Stimulated activated memory B cell treated with anti-CD40 and anti-IgM and Interleukin-4, amounts not matched to agents 10 μg/mL and 1 μg/mL and 100 μg/mL, for 72 hours (primary cell): ENCODE results near the gene TAT.

Experiments used
- ATAC-seq: fragments of 150-1000 bp; cut with Tn5 transposase; 2 replicates; pipeline ENCODE4 v1.10.0; 2021
- H3K27ac Mint-ChIP-seq: one replicate; pipeline ENCODE4 v1.8.0; 2022; ENCODE audit warnings: mild to moderate bottlenecking, mixed read lengths
- H3K27me3 Mint-ChIP-seq: one replicate; pipeline ENCODE4 v1.8.0; 2022; ENCODE audit warnings: mixed read lengths
- H3K36me3 Mint-ChIP-seq: one replicate; pipeline ENCODE4 v1.8.0; 2022; ENCODE audit warnings: mixed read lengths
- H3K4me1 Mint-ChIP-seq: one replicate; pipeline ENCODE4 v1.8.0; 2022; ENCODE audit warnings: mixed read lengths
- H3K4me3 Mint-ChIP-seq: one replicate; pipeline ENCODE4 v1.8.0; 2022; ENCODE audit warnings: mild to moderate bottlenecking, moderate library complexity, mixed read lengths
- H3K9me3 Mint-ChIP-seq: one replicate; pipeline ENCODE4 v1.8.0; 2022; ENCODE audit warnings: mixed read lengths

The TAT gene

DNA sequence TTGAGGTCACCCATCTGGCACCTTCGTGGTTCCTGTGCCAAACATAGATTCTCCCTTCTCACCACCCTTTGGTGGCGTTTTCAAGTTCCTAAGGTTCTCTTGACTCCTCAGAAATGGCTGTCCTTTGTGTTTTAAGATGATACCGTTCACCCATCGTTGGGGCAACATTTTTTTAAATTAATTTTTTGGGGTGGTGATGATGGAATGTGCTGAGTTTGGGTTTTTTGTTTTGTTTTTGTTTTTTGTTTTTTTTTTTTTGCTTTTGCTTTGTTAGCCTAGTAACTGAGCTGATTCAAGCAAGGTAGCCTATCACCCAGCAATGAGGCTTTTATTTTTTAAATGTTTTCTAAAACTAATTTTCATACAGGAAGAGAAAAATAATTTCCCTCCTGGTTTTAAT, 48.0 kb downstream of the TAT start:
- H3K4me3 Mint-ChIP-seq: no peak overlapping the region
- no peak for ATAC-seq
- peaks cover 9% of the 10 kb centered on the region for H3K4me1 Mint-ChIP-seq
- no peaks in the 10 kb centered on the region for H3K9me3 Mint-ChIP-seq
- no peaks in the 10 kb centered on the region for H3K36me3 Mint-ChIP-seq
- peaks cover 44% of the 10 kb centered on the region for H3K27me3 Mint-ChIP-seq
- no peak overlapping the region for H3K27ac Mint-ChIP-seq

DNA sequence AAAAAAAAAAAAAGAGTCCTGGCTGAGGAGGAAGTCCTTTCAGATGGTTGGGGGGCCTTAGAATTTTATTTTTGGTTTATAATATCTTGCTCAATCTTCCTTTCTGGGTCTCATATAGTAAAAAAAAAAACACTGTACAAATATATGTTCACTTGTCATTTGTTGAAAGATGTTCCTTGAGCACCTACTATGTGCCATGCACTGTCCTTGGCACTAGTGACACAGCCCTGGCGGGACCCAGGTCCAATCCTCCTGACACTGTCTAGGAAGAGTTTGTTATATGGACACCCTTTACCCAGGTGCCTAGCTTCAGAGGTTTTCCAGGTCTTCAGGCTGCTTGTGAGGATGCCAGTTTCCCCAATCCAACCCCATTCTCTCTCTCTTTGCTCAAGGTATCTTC, 48.6 kb downstream of the TAT start:
- peaks cover 44% of the 10 kb centered on the region for H3K27me3 Mint-ChIP-seq
- H3K9me3 Mint-ChIP-seq: no peaks in the 10 kb centered on the region
- no peak for ATAC-seq
- H3K36me3 Mint-ChIP-seq: no peaks in the 10 kb centered on the region
- no peak overlapping the region for H3K27ac Mint-ChIP-seq
- no peak overlapping the region for H3K4me3 Mint-ChIP-seq
- peaks cover 9% of the 10 kb centered on the region for H3K4me1 Mint-ChIP-seq

DNA sequence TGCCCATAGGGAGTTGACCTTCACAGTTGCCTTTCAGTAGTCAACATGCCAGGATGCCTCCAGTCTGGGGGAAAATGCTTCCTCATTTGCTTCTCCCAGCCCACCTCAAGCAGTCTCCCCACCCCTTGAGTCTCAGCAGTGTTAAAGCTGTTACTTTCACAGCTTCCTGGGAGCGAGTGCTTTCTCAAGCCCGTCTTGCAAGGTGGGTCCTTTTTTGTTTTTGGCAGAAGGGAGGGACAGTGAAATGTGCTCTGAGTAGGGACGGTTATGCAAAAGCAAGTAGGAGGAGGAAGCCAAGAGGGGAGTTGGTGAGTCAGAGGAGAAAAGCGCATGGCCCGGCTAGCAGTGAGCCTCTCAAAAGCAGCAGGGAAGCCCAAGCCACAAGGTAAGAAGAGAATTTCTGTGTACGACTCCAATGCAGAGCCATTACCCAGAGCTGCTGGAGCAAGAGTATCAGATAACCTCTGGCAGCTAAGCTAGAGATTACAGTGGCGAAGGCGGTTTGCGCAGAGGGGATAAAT, 50.7 kb downstream of the TAT start, which contains the start of gene CHST4:
Gene CHST4, plus strand, starts transcription at position 316 of the 521 bp plus-strand sequence. CDS start 10,252 bp downstream, outside the sequence.
- Mint-ChIP-seq H3K27ac (peak within 1 kb of the TSS; percentile 58), H3K27me3 (peaks cover 61% of the 10 kb centered on the region), H3K9me3 (no peaks in the 10 kb centered on the region), H3K4me1 (peaks cover 9% of the 10 kb centered on the region), H3K4me3 (peak within 1 kb of the TSS; percentile 54), H3K36me3 (no peaks in the 10 kb centered on the region)
- ATAC-seq: peak; percentile 58

DNA sequence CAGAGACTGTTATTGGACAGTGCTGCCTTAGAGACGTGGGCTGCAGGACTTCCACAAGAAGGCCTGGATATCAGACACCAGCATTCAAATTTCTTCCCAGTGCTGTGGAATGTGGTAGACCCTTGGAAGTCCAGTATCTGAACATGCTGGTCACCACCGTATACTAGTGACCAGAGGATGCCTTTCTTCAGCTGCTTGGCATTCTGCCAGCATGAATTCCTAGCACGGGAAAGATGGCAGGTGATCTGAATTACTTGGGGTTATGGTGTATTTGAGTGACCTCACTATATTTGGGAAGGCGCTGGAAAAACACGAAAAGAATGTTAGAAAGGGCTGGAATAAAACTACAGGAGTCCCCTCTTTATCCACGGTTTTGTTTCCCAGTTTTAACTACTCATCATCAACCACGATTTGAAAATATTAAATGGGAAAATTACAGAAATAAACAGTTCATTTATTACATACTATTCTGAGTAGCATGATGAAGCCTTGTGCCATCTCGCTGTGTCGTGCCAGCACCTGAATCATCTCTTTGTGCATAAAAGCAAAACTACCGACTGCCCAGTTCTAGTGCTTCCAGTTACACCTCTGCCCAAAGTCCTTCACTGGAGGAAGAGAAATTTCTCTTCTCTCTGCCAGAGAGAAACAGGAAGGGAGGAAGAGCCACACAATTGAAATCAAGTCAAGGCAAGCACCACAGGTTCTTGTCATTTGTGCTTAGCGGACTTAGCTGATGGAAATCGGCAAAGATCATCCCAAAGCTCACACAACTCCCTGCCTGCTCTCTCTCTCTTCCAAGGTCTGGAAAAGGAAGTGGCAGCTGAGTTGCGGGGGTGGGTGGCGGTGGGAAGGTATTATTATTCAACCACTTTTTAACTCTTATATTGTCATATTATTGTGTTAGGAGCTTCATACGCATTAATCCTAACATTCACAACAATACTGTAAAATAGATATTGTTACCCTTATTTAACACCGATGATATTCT, 52.0 kb downstream of the TAT start:
- H3K4me3 Mint-ChIP-seq: no peak overlapping the region
- H3K36me3 Mint-ChIP-seq: no peaks in the 10 kb centered on the region
- ATAC-seq: no peak
- H3K9me3 Mint-ChIP-seq: no peaks in the 10 kb centered on the region
- H3K27me3 Mint-ChIP-seq: peaks cover 55% of the 10 kb centered on the region
- H3K4me1 Mint-ChIP-seq: peaks cover 9% of the 10 kb centered on the region
- no peak overlapping the region for H3K27ac Mint-ChIP-seq

DNA sequence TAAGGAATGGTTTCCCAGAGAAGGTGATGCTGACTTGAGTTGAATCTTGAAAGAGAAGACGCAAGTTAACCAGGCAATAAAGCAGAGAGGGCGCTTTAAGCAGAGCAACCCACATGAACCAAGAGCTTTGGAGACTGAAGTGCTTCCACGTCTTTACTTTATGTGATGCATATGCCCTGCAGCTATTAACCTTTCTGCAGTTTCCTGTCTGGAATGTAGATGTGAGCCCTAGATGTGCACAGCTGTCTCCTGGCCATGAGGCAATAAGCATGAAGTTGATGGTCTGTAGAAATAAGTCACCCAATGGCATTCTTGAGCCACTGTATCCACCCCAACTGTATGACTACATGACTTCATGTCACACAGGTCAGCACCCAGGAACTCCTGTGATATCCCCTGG, 56.3 kb downstream of the TAT start:
- Mint-ChIP-seq H3K4me3 (no peak overlapping the region), H3K36me3 (no peaks in the 10 kb centered on the region), H3K9me3 (no peaks in the 10 kb centered on the region), H3K27ac (no peak overlapping the region), H3K4me1 (no peaks in the 10 kb centered on the region), H3K27me3 (peaks cover 29% of the 10 kb centered on the region)
- ATAC-seq: no peak
